ENCODE data around the gene TRABD2A.

DNA sequence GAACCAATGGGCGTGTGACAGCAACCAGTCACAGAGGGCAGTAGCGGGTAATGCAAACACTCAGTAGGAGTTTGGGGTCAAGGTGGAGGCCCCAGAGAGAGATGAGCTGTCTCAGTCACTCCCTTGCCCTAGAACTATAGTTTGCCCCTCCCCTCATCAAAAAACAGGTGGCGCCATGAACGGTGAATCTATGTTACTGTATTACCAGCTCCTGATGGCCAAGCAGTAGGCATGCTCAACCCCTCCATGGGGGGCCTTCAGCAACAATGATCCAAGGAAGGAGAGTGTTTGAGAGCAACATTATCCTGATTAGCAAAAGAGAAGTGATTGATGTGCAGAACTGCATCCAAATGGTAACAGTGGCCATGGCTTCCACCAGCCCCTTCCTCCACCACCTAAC lies 30.4 kb downstream of the TRABD2A start:
- TF ChIP-seq CTCF (IDR thresholded peaks at IDR 0.05), result no peak
- TF ChIP-seq POLR2A (IDR thresholded peaks at IDR 0.05), result no peak

All from body of pancreas (tissue), 4 donors.